K562 (cell line): ENCODE data around the gene GPRIN3. TPM values are rescaled to one million over a fixed set of nuclear protein-coding genes. Genes with fewer than 3 reads are reported as not detected.

Experiments used
- ATAC-seq: fragments of 200-7000 bp; cut with Tn5 transposase; 3 replicates; pipeline ENCODE4 v1.9.1; 2020; ENCODE audit warnings: moderate library complexity
- BruUV-seq: library from RNA; stranded (reverse); fragments of 400-500 nt; replicated peaks from 2 replicates; lab custom pipeline; 2021; lab: Mats Ljungman, UMichigan
- CTCF ChIA-PET: fragments of 300-600 bp; formaldehyde crosslinking; extraction: SDS; loops from one replicate; lab custom pipeline; 2021; ENCODE audit warnings: low intra/inter-chr PET ratio; lab: Yijun Ruan, JAX
- POLR2A ChIA-PET: fragments of 300-600, 350-650 bp; sonication (Branson Sonifier 250); formaldehyde crosslinking; extraction: SDS; loops from one replicate; lab custom pipeline; 2021; ENCODE audit warnings: antibody characterized with exemption, inconsistent platforms; lab: Yijun Ruan, JAX
- DNase-seq, 4 experiments: peaks; one replicate each; pipeline versions ENCODE4 v3.0.0 to v3.0.0-alpha.2; 2011 to 2018; ENCODE audit warnings: low spot score in 3 of 4, mixed read lengths in 3 of 4; ENCODE audit errors: extremely low read depth in 1 of 4
- FAIRE-seq: peaks from 2 replicates; lab custom pipeline; 2011; peaks lifted over from hg19 to GRCh38; lab: Jason Lieb, UNC
- H2AFZ ChIP-seq: 2 replicates; pipeline ENCODE4 v1.6.0; 2011; ENCODE audit warnings: low read depth, low read length, control low read depth, inconsistent platforms
- H3K27ac ChIP-seq: fragments of 200-600 bp; 3 replicates; pipeline ENCODE4 v1.8.0; 2011; ENCODE audit warnings: low read depth, mild to moderate bottlenecking, control low read depth, inconsistent platforms, low read length, moderate library complexity, mixed read lengths; ENCODE audit errors: extremely low read depth
- H3K27me3 ChIP-seq, 2 experiments: fragments of 300-600 bp in 1 of 2; 2 replicates in 1 of 2; 3 replicates in 1 of 2; pipeline versions ENCODE4 v1.6.0 to v1.8.0; 2011; ENCODE audit warnings: inconsistent platforms in 2 of 2, low read length in 2 of 2, mild to moderate bottlenecking in 1 of 2, mixed read lengths in 1 of 2, moderate library complexity in 1 of 2; ENCODE audit not compliant: control insufficient read depth in 2 of 2, insufficient read depth in 2 of 2
- H3K36me3 ChIP-seq: fragments of 300-600 bp; 3 replicates; pipeline ENCODE4 v1.8.0; 2011; ENCODE audit warnings: mild to moderate bottlenecking, low read length, inconsistent platforms; ENCODE audit not compliant: control insufficient read depth, insufficient read depth
- H3K4me1 ChIP-seq, 2 experiments: fragments of 200-600 bp in 1 of 2; replicated peaks in 1 of 2; 2 replicates in 1 of 2; 3 replicates in 1 of 2; pipeline versions ENCODE4 v1.5.1 to v1.8.0; 2011; ENCODE audit warnings: inconsistent platforms in 2 of 2, low read length in 2 of 2, mild to moderate bottlenecking in 1 of 2, mixed read lengths in 1 of 2, moderate library complexity in 1 of 2; ENCODE audit not compliant: control insufficient read depth in 2 of 2, insufficient read depth in 2 of 2
- H3K4me2 ChIP-seq: 2 replicates; pipeline ENCODE4 v1.6.1; 2011; ENCODE audit warnings: low read length, control low read depth, inconsistent platforms, mixed read lengths; ENCODE audit not compliant: insufficient read depth
- H3K4me3 ChIP-seq: fragments of 200-600 bp; sonication (generic), shearing (Covaris generic); 2 replicates; pipeline ENCODE4 v1.5.1; 2016; ENCODE audit warnings: control low read depth, inconsistent platforms
- H3K79me2 ChIP-seq: fragments of 200-600 bp; 3 replicates; pipeline ENCODE4 v1.8.0; 2011; ENCODE audit warnings: low read length, inconsistent platforms; ENCODE audit not compliant: control insufficient read depth, insufficient read depth
- H3K9ac ChIP-seq, 2 experiments: 2 replicates each; pipeline versions ENCODE4 v1.6.0 to v1.6.1; 2011; ENCODE audit warnings: low read depth in 2 of 2, low read length in 2 of 2, control low read depth in 1 of 2, inconsistent platforms in 1 of 2, mild to moderate bottlenecking in 1 of 2, mixed read lengths in 1 of 2; ENCODE audit not compliant: insufficient read depth in 1 of 2
- H3K9me1 ChIP-seq: one replicate; pipeline ENCODE4 v1.6.0; 2011; ENCODE audit warnings: inconsistent platforms, mild to moderate bottlenecking, low read length, moderate library complexity; ENCODE audit not compliant: control insufficient read depth, insufficient read depth
- H3K9me3 ChIP-seq: replicated peaks from 2 replicates; pipeline ENCODE4 v1.5.1; 2011; ENCODE audit warnings: low read depth, low read length, inconsistent platforms; ENCODE audit not compliant: control insufficient read depth, insufficient read depth
- H4K20me1 ChIP-seq: replicated peaks from 2 replicates; pipeline ENCODE4 v1.6.1; 2011; ENCODE audit warnings: low read length, inconsistent platforms, mixed read lengths; ENCODE audit not compliant: control insufficient read depth, insufficient read depth
- CBX5 ChIP-seq: IDR thresholded peaks from 2 replicates; pipeline ENCODE4 v1.6.1; 2014; ENCODE audit warnings: low read depth, borderline replicate concordance
- KLF16 ChIP-seq: IDR thresholded peaks from 2 replicates; pipeline ENCODE4 v1.6.1; 2016; ENCODE audit warnings: antibody characterized with exemption
- MEF2D ChIP-seq: conservative IDR thresholded peaks from 2 replicates; pipeline ENCODE4 v1.6.1; 2016; ENCODE audit warnings: low read depth, missing genetic modification characterization, missing compliant biosample characterization
- YY1 ChIP-seq, 3 experiments: IDR thresholded peaks; 2 replicates each; pipeline ENCODE4 v1.6.1; 2011; ENCODE audit warnings: low read length in 2 of 3, mild to moderate bottlenecking in 2 of 3, moderate library complexity in 2 of 3, borderline replicate concordance in 1 of 3, control low read depth in 1 of 3, low read depth in 1 of 3; ENCODE audit not compliant: insufficient read depth in 3 of 3, insufficient replicate concordance in 2 of 3, control insufficient read depth in 1 of 3, insufficient read length in 1 of 3; ENCODE audit errors: extremely low read depth in 1 of 3
- WGBS: fragments of 100-300 bp; shearing (Covaris generic); methylation state at CpG from one replicate; pipeline ENCODE4 v1.1.6; 2016; ENCODE audit warnings: low coverage, mixed read lengths; ENCODE audit not compliant: insufficient coverage; ENCODE audit errors: missing lambda C conversion rate; 5-methylcytosine and 5-hydroxymethylcytosine counted together
- in situ Hi-C: fragments of 300-500 bp; cut with MboI; formaldehyde crosslinking; loops from 4 replicates; pipeline ENCODE4 v1.15.0; 2018; ENCODE audit warnings: inconsistent platforms, mixed read lengths
- intact Hi-C: fragments of 100-400 bp; cut with micrococcal nuclease; formaldehyde crosslinking; loops from 2 replicates; pipeline ENCODE4 v1.14.2; 2022
- polyA plus RNA-seq, 8 experiments: library from polyadenylated mRNA; depleted of rRNA in 4 of 8; stranded (reverse) in 5 of 8; unstranded in 3 of 8; fragments of >200 nt; fragmentation: Nextera tagmentation in 2 of 8; fragmentation: Illumina TruSeq in 1 of 8; extraction: Ambion mirVana in 2 of 8; extraction: Trizol in 1 of 8; gene quantifications; 2 replicates each; pipeline versions ENCODE4 v1.2.1 to v1.2.3, GENCODE V29; 2011 to 2014; ENCODE audit warnings: inconsistent platforms in 1 of 8, missing spikeins in 1 of 8
- total RNA-seq, 7 experiments: library from RNA; depleted of rRNA in 6 of 7; stranded (reverse); fragments of >200 nt in 6 of 7; fragmentation: Illumina TruSeq in 2 of 7; extraction: Trizol in 2 of 7; gene quantifications; 2 replicates each; pipeline versions ENCODE4 v1.2.1 to v1.2.3, GENCODE V29; 2011 to 2021; ENCODE audit warnings: low replicate concordance in 1 of 7
- TF ChIP-seq, protein P1 (sequence below), 2 experiments: fragments of 150-350 bp in 1 of 2; IDR thresholded peaks; 2 replicates each; pipeline ENCODE4 v1.6.1; 2012 to 2016; ENCODE audit warnings: low read depth in 2 of 2, low read length in 2 of 2, mild to moderate bottlenecking in 1 of 2, moderate library complexity in 1 of 2
- TF ChIP-seq, protein P2 (sequence below): sonication (generic); formaldehyde crosslinking; IDR thresholded peaks from 2 replicates; pipeline ENCODE4 v1.8.0; 2022; ENCODE audit warnings: mild to moderate bottlenecking, missing genetic modification reagents, borderline replicate concordance

GPRIN3 gene
- total and polyA plus RNA-seq, 9 of the 15 experiments (the other 6 are each of a cell fraction or from before 2014, with no cell fraction given): 0.02 TPM; not detected in 8

DNA sequence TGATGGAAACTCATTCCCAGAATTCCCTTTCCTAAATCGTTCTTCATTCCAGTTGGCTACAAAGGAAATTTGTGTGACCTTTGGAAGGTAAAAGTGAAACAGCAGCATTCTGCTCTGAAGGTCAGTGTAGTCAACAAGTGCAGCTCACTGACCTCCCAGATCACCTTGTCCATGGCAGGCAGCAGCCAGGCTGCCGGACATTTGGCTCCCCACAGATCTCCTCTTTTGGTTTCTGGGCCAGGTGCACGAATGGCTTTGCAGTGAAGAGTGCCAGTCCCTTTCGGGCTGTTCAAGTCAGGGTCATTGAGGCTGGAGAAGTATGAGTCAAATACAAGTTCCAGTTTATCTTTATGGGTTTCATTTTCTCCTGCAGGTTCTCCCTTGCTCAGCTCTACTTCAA, 14.3 kb downstream of the GPRIN3 start (continued):
- no peak for TF ChIP-seq YY1 (IDR thresholded peaks at IDR 0.05; ENCODE audit: borderline replicate concordance in 1 of 3, control insufficient read depth in 1 of 3, extremely low read depth in 1 of 3, insufficient read depth in 3 of 3, insufficient read length in 1 of 3, insufficient replicate concordance in 2 of 3, low read depth in 1 of 3, low read length in 2 of 3)
- TF ChIP-seq, protein P1, sequence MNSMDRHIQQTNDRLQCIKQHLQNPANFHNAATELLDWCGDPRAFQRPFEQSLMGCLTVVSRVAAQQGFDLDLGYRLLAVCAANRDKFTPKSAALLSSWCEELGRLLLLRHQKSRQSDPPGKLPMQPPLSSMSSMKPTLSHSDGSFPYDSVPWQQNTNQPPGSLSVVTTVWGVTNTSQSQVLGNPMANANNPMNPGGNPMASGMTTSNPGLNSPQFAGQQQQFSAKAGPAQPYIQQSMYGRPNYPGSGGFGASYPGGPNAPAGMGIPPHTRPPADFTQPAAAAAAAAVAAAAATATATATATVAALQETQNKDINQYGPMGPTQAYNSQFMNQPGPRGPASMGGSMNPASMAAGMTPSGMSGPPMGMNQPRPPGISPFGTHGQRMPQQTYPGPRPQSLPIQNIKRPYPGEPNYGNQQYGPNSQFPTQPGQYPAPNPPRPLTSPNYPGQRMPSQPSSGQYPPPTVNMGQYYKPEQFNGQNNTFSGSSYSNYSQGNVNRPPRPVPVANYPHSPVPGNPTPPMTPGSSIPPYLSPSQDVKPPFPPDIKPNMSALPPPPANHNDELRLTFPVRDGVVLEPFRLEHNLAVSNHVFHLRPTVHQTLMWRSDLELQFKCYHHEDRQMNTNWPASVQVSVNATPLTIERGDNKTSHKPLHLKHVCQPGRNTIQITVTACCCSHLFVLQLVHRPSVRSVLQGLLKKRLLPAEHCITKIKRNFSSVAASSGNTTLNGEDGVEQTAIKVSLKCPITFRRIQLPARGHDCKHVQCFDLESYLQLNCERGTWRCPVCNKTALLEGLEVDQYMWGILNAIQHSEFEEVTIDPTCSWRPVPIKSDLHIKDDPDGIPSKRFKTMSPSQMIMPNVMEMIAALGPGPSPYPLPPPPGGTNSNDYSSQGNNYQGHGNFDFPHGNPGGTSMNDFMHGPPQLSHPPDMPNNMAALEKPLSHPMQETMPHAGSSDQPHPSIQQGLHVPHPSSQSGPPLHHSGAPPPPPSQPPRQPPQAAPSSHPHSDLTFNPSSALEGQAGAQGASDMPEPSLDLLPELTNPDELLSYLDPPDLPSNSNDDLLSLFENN (IDR thresholded peaks at IDR 0.05; ENCODE audit: low read depth in 2 of 2, low read length in 2 of 2): no peak

DNA sequence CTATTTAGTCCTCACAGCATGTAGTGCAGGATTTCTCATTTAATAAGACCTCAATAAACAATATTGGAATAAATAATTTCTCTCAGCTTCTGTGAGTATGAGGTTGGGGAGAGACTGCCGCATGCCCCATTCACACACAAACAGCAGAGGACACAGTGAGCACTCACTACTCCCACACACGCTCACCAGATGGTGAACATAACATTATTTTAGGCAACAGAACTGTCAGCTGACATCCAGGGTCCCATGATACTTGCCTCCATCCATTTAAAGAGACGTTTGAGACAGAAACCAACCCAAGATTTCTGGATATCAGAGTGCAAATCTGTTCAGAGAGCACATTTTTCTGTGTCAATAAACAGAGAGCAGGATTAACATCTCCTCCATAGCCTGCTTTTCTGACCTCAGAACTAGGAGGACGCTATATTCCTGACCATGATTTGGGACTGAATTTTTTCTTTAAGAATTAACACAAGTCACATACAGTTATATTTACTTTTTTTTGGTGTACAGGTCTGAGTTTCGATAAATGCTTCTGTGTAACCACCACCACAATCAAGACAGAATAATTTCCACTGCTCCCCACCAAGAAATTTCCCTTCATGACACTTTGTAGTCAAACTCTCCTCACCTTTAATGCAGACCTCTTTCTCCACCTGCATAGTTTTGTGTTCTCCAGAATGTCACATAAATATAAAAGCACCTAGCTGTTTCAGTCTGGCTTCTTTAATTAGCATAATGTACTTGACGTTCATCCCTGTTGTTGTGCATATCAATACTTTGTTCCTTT, 16.7 kb downstream of the GPRIN3 start:
- ATAC-seq (no peak), FAIRE-seq (no peak), DNase-seq (no peak)
- Histone ChIP-seq H3K79me2 (no peaks in the 10 kb centered on the region), H3K27ac (no peak overlapping the region), H2AFZ (no peak overlapping the region), H3K4me2 (no peak overlapping the region), H3K4me1 (no peaks in the 10 kb centered on the region), H3K36me3 (no peaks in the 10 kb centered on the region), H4K20me1 (no peaks in the 10 kb centered on the region), H3K4me3 (no peak overlapping the region), H3K9ac (no peak overlapping the region), H3K9me1 (no peaks in the 10 kb centered on the region), H3K9me3 (no peaks in the 10 kb centered on the region), H3K27me3 (no peaks in the 10 kb centered on the region)
- CTCF ChIA-PET: interaction anchor here (0.6 kb wide), 1 partner anchor 25 kb away, joined by 5 read pairs; no protein-coding TSS in a partner anchor
- WGBS: 2% methylated on average over 6 of the region's 6 CpGs
- POLR2A ChIA-PET: no interaction called here
- intact Hi-C loops: no loop called here
- TF ChIP-seq KLF16: no peak
- TF ChIP-seq MEF2D (tag): 0 out of 2 replicates have a peak, but pooled peaks have one; percentile 40
- TF ChIP-seq, protein P2, sequence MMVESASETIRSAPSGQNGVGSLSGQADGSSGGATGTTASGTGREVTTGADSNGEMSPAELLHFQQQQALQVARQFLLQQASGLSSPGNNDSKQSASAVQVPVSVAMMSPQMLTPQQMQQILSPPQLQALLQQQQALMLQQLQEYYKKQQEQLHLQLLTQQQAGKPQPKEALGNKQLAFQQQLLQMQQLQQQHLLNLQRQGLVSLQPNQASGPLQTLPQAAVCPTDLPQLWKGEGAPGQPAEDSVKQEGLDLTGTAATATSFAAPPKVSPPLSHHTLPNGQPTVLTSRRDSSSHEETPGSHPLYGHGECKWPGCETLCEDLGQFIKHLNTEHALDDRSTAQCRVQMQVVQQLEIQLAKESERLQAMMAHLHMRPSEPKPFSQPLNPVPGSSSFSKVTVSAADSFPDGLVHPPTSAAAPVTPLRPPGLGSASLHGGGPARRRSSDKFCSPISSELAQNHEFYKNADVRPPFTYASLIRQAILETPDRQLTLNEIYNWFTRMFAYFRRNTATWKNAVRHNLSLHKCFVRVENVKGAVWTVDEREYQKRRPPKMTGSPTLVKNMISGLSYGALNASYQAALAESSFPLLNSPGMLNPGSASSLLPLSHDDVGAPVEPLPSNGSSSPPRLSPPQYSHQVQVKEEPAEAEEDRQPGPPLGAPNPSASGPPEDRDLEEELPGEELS: no peak
- no peak for TF ChIP-seq CBX5
- no TSS peak for BruUV-seq
- in situ Hi-C loops: no loop called here
